ENCODE results near the gene TTC34.
"Not testable (repeated sequence)": the region's sequence is repeated elsewhere in the genome, so short reads cannot be mapped to it uniquely, and the experiment has no call there.

Gene TTC34

DNA sequence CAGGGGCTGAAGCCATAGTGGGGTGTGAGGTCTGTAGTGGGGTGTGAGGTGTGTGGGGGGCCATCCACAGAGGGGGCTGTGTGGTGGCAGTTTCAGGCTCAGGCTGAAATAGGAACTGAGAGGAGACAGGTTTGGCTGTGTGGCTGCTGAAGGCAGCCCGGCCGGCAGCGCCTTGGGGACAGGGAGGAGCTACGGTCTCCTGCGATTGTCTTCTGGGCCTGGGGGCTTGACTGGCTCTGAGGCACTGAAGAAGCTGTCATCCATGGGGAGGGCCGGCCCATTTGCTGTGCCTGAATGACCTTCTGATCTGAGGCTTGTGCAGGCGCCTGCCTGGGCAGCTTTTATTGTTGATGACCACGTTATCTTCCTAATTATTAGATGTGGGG is 10.0 kb upstream of the TTC34 start:
- no peak for DNase-seq

DNA sequence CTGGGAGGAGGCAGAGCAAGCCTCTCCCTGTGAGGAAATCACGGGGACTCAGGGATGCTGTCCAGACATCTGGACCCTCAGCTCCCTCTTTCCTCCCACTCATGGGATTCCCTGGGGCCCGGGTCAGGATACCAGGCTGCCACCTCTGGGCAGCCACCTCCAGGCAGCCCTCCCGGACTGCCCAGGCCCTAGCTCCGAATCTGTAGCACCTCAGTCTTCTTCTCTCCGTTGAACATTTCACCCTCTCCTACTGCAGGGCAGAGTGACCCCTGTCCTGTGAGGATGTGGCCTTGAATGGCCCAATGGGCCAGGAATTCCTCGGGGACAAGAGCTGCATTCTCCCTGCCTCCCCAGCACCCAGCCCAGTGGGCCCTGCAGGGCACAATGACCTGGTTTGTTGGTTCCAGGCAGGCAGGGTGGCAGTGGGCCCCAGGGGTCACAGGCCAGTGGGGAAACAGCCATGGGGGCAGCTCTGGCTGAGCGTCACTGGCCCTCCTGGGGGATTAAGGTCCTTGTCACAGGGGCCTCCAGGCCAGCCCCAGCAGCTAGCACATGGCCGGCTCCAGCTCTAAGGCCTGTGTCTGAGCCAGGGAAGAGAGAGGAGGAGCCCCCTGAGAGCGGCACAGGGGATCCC is 9.5 kb upstream of the TTC34 start:
- DNase-seq, result no peak

DNA sequence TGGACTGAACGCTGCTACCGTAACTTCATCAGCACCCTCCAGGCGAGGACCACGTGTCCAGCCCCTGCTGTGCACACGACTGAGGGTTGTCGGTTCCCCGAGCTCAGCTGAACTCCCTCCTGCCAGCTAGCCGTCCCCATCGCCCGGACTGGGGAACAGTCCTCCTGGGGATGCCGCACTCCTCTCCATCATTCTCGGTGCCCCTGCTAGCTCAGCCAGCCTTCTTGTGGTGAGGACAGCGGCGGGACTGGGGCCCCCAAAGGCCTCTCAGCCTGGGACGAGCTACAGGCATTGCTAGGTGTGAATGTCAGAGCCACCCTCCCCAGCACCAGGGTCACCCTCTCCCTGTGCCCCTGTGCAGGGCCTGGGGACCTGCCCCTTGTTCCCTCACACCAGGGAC is 8.8 kb upstream of the TTC34 start:
- DNase-seq, result no peak

DNA sequence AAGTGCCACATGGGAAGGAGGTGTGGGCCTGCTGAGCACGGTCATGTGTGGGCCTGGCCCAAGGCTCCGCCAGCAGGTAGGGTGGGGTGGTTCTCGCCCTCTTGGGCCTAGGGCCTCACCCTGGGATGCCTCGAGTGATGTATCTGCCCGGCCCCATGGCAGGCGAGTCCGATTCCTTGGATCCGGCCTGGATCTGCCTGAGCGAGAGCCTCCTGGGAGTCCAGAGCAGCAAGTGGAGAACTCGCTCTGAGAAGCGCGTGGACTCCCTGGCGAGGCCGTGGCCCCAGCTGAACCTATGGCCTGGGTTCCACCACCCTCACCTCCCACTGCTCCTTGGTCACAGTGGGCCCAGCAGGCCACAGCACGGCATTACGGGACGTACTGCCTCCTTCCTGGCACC is 8.2 kb upstream of the TTC34 start:
- no peak for DNase-seq

DNA sequence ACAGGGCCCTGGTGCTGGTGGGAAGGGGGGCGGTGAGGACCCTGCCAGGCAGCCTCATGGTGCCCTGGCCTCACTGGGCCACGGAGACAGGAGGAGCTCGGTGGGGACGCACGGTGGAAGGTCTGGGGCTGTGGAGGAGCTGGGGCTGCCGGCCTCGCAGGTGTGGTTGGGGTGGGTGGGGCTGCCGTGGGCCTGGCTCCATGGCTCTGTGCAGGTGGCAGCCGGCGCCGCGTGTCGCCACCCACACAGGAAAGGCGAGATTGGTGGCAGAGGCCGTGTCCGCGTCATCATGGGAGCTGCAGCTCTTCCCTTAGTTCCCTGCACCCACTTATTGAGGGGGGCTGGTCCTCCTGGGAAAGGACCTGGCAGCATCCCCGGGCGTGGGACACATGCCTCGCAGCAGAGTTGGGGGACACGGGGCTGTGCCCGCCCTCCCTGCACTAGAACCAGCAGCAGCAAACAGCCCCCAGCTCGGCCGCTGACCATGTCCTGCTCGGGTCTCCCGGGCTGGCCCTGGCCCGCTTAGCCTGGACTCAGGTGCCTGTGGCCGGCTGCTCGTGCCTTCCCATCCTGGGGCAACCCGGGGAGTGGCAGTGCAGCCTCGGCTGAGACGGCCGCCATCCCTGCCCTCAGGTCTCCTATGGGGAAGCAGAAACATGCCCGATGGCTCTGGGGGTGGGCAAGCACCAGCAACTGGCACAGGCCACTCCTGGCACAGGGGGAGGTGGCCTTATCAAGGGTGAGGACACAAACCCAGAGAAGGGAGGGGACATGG is 7.5 kb upstream of the TTC34 start:
- no peak for DNase-seq

DNA sequence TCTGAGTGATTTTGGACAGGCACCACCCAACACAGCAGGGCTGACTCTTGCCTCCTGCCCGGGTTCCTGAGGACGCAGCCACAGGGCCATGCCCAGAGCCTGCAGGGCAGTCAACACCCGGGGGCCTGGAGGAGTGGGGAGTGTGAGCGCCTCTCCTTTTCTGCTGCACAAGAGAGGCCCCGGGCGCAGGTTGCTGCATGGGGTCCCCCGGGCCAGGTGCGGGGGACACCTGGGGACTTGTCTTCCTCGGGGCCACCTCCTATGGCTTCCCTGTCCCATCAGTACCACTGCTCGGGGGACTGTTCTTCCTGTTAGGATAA is 6.9 kb upstream of the TTC34 start:
- no peak for DNase-seq

DNA sequence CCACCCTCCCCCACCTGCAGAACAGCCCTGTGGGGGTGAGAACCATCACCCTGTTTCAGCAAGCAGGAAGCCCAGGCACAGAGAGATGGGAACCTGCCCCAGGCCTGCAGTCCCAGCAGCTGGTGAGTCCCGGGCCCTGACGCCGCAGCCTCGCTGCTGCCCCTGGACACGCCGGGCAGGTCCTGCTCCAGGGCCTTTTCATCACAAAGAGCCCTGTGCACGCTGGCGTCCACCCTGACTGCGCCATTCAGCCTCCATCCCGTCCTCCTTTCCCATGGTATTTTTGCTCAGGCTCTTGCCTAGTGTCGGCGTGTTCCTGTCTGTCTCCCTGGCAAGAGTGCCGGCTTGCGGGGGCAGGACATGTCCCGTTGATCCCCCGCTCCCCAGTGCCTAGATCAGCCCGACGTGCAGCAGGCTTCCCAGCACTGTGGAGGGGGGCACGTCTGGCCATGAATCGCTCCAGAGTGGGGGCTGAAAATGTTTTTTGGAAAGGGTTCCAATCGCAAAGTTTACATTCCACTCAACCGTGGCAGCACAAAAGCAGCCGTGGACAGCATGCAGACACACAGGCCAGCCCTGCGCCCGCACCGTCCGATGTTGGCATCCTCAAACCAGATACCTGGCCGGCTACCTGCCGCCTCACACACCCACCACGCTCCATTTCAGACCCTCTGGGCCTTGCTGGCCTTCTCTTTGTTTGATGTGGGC is 6.3 kb upstream of the TTC34 start:
- DNase-seq, result no peak

DNA sequence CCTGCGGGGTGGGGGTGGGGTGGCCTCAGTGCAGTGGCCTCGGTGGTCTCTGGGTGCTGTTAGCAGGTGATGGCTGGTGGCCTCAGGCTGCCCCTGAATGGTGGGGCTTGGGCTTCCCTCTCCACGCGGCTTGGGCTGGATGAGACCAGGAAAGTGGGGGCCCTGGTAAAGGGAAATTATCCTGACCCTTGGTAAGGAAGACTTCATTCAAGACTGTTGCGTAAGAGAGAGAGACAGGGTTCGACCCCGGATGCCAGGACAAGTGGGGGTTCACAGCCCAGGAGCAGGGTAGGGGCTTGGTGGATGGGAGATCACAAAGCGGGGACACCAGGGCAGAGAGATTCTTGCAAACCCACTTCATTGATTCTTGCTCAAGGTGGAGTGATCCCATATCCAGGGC is 5.5 kb upstream of the TTC34 start:
- no peak for DNase-seq

DNA sequence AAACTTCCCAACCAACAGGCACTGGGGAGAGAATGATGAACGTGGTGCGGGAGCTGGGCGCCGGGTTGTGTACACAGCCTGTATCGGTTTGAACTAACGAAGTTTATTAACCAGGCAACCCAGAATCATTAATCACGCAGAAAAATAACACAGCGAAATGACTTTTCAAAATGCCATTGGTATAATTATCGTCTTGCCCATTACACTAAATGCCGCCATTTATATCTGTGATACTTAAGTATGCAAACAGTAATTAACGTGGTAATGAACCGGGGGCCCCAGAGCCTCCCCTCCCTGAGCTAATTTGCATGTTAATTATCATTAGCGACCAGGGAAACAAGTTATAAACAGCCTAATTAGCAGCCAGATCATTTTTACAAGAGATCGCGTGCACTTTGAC is 5.1 kb upstream of the TTC34 start:
- no peak for DNase-seq

DNA sequence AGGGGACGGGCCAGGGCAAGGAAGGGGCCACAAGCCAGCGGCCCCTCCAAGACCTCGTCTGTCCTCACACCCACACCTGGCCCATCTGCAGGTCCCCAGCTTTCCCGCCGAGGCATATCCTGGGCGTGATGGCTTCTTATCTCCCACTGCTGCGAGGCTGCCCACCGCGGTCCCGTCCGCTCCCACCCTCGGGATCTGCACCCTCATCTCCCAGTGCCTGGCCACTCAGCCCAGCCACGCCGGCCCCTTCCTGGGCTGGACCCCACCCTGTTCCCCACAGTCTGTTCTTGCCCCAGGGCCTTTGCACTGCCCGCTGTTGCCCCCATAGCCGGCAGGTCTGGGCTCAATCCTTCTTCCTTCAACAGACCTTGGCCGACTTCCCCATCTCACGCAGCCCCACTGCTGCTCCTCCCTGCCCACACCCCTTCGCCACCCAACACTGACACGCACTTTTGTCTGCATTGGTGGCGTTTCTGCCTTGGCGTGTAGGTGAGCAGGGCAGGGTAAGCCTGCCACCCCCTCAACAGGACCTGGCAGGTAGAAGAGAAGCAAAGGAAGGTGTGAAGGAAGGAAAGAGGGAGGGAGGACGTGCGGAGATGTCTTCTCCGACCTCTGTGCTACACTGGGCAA is 4.4 kb upstream of the TTC34 start:
- DNase-seq, result no peak

DNA sequence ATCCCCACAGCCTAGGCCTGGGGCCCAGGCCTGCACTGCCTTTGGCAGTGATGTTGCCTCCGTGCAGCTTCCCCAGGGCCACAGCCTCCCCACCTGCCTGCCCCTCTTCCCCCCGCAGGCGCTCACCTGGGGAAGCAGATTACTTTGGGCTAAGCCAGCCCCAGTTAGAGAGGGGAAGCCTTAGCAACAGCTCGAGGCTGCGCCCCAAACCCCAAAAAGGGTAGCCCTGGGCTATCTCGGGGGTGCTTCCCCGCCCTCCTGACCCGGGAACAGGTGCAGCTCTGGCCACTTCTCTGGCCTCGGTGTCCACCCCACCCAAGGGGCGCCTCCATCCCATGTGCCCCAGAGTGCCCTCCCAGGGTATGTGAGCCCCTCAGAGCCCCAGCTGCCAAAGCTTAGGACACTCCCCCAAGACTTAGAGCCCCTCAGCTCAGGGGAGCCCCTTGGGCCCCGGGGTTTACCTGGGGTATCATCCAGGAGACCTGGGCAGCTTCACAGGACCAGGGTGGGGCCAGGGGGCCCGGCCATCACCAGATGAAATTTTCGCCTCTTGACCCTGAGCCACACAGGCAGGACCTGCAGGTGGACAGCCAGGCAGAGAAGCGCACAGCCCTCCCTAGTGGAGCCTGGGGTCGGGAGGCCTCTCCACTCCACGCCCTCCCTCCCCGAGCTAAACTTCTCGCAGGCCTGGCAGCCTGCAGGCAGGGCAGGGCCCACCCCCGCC is 3.3 kb upstream of the TTC34 start:
- DNase-seq, result no peak

DNA sequence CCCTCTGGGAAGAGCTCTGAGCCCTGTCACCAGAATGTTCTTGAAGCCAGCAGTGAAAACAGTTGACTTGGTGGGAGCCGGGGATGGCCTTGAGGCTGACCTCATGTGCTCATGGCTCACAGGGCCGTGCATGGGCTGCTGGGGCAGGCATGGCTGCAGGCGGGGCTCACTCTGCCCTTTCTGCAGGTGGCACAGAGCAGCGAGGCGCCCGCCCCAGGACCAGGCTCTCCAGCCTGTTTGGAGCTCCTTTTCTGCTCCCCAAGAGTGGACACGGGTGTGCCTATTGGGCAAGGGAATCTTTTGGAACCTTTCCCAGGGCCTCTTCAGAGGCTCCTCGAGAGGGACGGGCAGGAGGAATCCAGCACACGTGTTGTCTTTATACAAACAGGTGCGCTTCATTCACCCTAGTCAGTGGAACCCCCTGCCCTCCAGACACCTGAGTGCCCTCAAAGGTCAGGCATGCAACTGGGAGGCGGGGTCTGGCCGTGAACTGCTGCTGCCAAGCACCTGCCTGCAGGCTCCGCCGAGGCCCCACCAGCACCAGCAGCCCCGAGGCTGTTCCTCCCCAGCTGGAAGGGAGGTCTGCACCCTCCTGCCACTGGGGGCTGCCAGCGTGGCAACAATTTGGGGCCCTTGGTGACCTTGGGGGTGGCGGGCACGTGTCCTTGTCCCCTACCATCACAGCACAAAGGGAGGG is 2.6 kb upstream of the TTC34 start:
- DNase-seq, result no peak

DNA sequence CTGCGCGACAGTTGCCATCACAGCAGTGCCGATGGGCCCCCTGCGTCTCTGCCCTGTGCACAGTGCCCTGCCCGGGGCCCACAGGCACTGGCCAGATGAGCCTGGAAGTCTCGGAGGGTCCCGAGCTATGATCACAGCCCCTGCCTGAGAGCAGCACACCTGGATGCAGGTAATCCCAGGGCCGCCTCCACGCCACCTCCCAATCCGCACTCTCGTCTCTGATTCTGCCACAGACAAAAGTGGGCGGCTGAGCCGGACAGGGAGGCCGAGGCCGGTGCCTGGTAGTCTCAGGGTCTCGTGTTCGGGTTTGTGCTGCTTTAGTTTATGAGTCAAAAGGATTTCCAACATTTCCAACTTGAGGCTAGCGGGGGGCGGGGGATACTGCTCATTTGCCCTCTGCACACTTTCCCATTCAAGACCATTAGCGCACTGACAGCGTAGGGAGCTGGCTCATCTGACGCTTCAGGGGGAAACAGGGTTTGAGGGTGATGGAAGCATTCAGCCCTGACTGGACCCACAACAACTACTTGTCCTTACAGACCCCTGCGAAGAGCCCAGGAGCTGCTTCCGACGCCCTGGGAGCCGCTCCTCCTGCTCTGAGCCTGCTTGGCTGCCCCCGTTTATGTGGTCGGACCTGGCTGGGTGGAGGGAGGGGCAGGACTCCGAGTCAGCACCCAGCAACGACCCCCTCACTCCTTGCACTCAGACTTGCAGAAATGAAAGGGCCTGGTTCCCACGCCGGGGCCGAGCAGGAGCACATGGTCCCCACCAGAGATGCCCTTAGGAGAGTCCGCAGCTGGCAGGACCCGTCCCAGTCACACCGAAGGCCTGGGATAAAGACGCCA is 1.8 kb upstream of the TTC34 start:
- no peak for DNase-seq

DNA sequence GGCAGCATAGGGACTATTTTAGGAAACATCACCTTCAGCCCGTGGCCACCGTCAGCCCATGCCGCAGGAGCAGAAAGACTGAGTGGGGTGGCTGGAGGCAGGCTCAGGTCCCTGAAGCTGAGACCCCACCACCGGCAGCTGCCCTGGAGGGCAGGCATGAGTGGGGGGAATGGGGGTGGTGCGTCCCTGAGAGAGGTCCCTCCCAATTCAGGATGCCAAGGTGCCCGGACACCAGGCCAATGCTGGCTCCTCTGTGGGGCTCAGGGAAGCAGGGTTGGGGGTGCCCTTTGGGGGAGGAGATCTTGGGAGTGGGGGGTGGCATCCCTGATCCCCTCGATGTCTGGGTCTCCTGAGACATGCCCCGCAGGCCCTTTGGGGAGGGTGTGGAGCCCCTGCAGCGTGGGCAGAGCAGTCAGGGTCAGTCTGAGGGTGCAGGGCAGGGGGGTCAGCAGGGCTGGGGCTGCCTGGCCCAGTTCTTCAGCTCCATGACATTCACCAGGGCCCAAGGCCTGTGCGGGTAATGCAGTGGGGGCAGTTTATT is 998 bp upstream of the TTC34 start:
- DNase-seq, result no peak

DNA sequence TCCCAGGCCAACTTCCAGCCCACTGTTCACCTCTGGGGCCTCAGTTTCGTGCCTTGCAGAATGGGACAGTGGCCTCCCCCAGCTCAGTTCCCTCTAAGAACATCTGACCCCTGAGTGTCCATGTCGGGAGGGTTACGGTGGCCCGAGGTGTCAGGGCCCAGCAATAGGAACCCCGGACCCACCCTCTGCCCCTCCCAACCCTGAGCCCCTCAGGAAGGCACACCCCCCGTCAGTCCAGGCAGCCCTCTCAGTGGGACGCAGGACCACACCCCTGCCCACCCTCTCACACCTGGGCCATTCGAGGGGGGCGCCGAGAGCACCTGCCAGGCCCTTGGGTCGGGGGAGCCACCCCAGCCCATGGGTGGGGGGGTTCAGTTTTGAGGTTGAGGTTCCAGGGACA is 447 bp downstream of the TTC34 start:
- no peak for DNase-seq

DNA sequence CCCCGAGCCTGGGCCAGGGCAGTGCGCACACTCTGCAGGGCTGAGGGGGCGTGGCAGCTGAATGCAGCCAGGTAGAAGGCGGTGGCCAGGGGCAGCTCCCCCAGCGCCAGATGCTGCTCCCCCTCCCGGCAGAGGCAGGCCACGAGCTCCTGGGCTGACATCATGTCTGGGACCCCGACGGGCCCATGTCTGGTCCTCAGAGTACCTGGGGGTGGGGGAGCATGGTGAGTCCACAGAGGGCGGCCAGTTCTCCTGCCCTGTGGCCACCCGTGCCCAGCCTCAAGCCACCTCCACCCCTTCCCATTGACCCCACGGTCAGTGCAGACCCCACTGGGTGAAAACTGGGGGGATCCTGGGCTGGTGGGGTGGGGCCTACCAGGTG is 838 bp downstream of the TTC34 start:
- no peak for DNase-seq

DNA sequence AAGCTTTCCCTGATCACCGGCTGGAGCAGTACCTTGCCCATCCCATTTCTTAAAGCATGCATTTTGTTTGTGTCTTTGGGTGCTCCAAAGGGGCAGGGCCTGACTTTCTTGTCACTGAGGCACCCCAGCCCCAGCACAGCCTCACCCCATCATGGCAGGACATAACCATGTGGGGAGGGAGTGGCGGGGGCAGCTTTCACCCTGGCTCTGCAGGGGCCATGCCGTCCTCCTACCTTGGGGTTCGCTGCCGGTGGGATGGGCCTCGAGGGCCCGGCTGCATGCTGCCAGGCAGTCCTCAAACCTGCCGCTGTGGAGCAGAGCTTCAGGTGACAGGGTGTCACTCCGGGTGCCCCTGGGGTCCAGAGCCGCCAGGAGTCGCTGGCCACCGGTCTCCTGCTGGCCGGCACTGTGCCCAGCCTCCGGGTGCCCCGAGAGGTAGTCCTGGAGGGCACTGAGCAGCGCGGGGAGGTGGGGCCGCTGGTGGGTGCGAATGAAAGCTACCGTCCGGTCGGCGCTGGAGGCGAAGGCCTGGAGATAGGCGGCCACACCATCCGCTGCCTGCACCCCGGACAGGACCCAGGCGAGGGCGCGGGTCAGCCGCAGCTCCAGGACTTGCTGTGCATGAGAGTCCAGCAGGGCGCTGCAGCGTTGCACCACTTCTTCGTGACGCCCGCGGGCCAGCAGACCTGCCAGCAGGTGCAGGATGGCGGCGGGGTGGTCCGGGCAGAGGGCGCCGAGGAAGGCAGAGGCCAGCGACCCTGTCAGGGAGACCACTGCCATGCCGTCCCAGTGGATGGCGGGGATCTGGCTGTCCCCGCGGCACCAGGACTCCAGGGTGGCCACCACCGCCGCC is 1.5 kb downstream of the TTC34 start:
- no peak for DNase-seq

DNA sequence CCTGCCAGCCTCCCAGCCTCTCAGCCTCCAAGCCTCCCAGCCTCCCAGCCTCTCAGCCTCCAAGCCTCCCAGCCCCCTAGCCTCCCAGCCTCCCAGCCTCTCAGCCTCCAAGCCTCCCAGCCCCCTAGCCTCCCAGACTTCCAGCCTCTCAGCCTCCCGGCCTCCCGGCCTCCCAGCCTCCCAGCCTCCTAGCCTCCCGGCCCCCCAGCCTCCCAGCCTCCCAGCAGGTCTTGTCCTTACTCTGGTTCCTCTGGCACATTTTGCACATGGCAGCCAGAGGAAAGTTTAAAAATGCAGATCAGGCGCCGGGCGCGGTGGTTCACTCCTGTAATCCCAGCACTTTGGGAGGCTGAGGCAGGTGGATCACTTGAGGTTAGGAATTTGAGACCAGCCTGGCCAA is 2.5 kb downstream of the TTC34 start:
- not testable (repeated sequence) for DNase-seq

DNA sequence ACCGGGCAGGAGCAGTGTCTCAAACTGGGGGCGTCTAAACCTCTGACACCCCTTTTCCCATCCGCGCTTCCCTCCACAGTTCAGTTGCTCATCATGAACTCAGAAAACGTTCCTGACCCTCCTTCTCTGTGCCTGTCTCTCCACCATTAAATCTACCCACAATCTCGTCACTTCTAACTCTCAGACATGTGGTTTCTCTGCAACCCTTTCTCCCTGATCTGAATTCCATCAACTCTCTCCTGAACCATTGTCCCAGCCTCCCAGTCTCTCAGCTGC is 3.8 kb downstream of the TTC34 start:
- no peak for DNase-seq

DNA sequence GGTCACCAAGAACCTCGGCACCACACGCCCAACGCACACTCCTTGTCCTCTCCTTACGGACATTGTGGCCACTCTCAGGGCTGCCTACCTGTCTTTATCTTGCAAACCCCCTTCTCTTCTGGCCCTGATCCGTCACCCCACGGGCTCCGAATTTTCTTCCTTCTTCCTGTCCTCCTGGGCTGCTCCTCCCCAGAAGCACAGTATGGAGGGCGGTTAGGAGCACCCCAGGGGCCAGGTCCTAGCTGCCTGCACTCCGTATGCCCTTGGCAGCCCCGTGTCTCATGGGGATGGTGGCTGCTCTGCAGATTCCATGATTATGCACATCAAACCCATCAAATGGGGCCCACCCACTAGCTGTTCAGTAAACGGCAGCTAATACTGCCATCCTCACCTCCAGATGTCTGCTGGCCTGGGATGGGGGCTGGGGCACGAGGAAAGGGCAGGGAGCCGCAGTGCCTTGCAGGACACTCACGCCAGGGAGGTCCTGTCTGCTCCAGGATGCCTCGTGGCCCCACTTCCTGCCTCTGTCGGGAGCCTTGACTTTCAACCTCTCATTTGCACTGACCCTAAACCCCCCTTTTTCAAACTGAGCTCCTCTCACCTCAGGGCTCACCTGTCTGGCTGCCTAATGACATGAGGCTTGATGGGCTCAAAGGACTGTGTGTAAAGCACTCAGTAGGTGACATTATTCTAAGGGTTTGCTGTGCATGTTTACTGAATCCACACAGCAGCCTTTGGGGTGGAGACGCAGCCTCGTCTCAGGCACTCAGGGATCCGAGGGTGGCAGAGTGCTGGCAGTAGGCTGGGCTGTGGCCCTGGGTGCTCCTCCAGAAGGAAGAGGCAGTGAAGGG is 4.4 kb downstream of the TTC34 start:
- DNase-seq, result no peak

Measured in NCI-H1436 (cell line).